ENCODE results near the gene FAM98B.

FAM98B gene

GRCh38 chr15:38534691-38535090 is 80.8 kb downstream of the FAM98B start:
- Histone ChIP-seq H3K9ac (no peak overlapping the region), H3K36me3 (peaks cover 0 to 13% (median 0%) of the 10 kb centered on the region in 11 experiments; a peak in 4 of 22 replicates), H4K20me1 (no peaks in the 10 kb centered on the region), H3K4me2 (no peak overlapping the region), H3K4me3 (no peak overlapping the region), H3K9me3 (replicated peaks in 1 of 11) (no peaks in the 10 kb centered on the region), H3K27ac (no peak overlapping the region), H3K27me3 (no peaks in the 10 kb centered on the region), H3K4me1 (no peaks in the 10 kb centered on the region)
- TF ChIP-seq Cebpa-rat (IDR thresholded peaks at IDR 0.05) = no peak

- peaks cover 0 to 4% (median 0%) of the 10 kb centered on the region in 10 experiments; a peak in 1 of 20 replicates for H3K4me1 ChIP-seq
- no peaks in the 10 kb centered on the region for H3K27me3 ChIP-seq
- H4K20me1 ChIP-seq = no peaks in the 10 kb centered on the region
- H3K9me3 ChIP-seq (replicated peaks in 1 of 11) = no peaks in the 10 kb centered on the region
- TF ChIP-seq Cebpa-rat (IDR thresholded peaks at IDR 0.05) = no peak
- H3K4me3 ChIP-seq = no peak overlapping the region
- no peak overlapping the region for H3K9ac ChIP-seq
- peaks cover 0 to 8% (median 0%) of the 10 kb centered on the region in 11 experiments; a peak in 4 of 22 replicates for H3K36me3 ChIP-seq
- H3K4me2 ChIP-seq = no peak overlapping the region
- no peak overlapping the region for H3K27ac ChIP-seq
Measured at GRCh38 chr15:38535491-38536200, 81.7 kb downstream of the FAM98B start.

GRCh38 chr15:38536201-38536676 is 82.3 kb downstream of the FAM98B start:
- Histone ChIP-seq H3K27me3 (no peaks in the 10 kb centered on the region), H3K9me3 (replicated peaks in 1 of 11) (no peaks in the 10 kb centered on the region), H3K4me3 (no peak overlapping the region), H3K27ac (no peak overlapping the region), H3K4me1 (peaks cover 0 to 4% (median 0%) of the 10 kb centered on the region in 10 experiments; a peak in 1 of 20 replicates), H4K20me1 (no peaks in the 10 kb centered on the region), H3K36me3 (peaks cover 0 to 8% (median 0%) of the 10 kb centered on the region in 11 experiments; a peak in 4 of 22 replicates), H3K9ac (no peak overlapping the region), H3K4me2 (no peak overlapping the region)
- no peak for TF ChIP-seq Cebpa-rat (IDR thresholded peaks at IDR 0.05)

Measured in BLaER1 treated with 17β-estradiol and CSF1 and Interleukin-3, amounts not matched to agents 10 nM and 100 nM (cell line).